GM23338 (cell line): Measurements from ENCODE around the gene USP17L5. TPM values are rescaled to one million over a fixed set of nuclear protein-coding genes. Genes with fewer than 3 reads are reported as not detected.
"Not testable (repeated sequence)": the region's sequence is repeated elsewhere in the genome, so short reads cannot be mapped to it uniquely, and the experiment has no call there.

Experiments used
- ATAC-seq: fragments of 200-7000 bp; cut with Tn5 transposase; 3 replicates; pipeline ENCODE4 v1.9.1; 2020
- DNase-seq: peaks from one replicate; pipeline ENCODE4 v3.0.0-alpha.2; 2015; ENCODE audit warnings: low spot score
- H2AFZ ChIP-seq: fragments of 200-600 bp; sonication (generic); 2 replicates; pipeline ENCODE4 v1.8.0; 2016; ENCODE audit warnings: antibody characterized with exemption, mild to moderate bottlenecking, moderate library complexity
- H3F3A ChIP-seq: fragments of 200-600 bp; sonication (generic); replicated peaks from 2 replicates; pipeline ENCODE4 v1.8.0; 2017; ENCODE audit warnings: antibody characterized with exemption, mixed run types, low read depth
- H3K27ac ChIP-seq: fragments of 200-600 bp; sonication (generic); 2 replicates; pipeline ENCODE4 v1.6.1; 2016; ENCODE audit warnings: low read depth
- H3K27me3 ChIP-seq: fragments of 200-600 bp; sonication (generic); 2 replicates; pipeline ENCODE4 v1.8.0; 2016; ENCODE audit warnings: mild to moderate bottlenecking, mixed run types, moderate library complexity; ENCODE audit not compliant: insufficient read depth
- H3K36me3 ChIP-seq: fragments of 200-600 bp; sonication (generic); 2 replicates; pipeline ENCODE4 v1.8.0; 2016; ENCODE audit warnings: mild to moderate bottlenecking; ENCODE audit not compliant: insufficient read depth
- H3K4me1 ChIP-seq: fragments of 200-600 bp; sonication (generic); 2 replicates; pipeline ENCODE4 v1.8.0; 2016; ENCODE audit warnings: mild to moderate bottlenecking, moderate library complexity; ENCODE audit not compliant: insufficient read depth
- H3K4me2 ChIP-seq: fragments of 200-600 bp; sonication (generic); 2 replicates; pipeline ENCODE4 v1.7.1; 2017; ENCODE audit warnings: mixed run types
- H3K4me3 ChIP-seq: fragments of 200-600 bp; sonication (generic); 2 replicates; pipeline ENCODE4 v1.6.1; 2016; ENCODE audit warnings: mixed run types
- H3K79me2 ChIP-seq: fragments of 200-600 bp; sonication (generic); replicated peaks from 2 replicates; pipeline ENCODE4 v1.8.0; 2017; ENCODE audit warnings: mild to moderate bottlenecking; ENCODE audit not compliant: insufficient read depth
- H3K9me2 ChIP-seq: fragments of 200-600 bp; sonication (generic); 2 replicates; pipeline ENCODE4 v1.8.0; 2017; ENCODE audit not compliant: insufficient read depth
- H4K20me1 ChIP-seq: fragments of 200-600 bp; sonication (generic); replicated peaks from 2 replicates; pipeline ENCODE4 v1.8.0; 2017; ENCODE audit warnings: mild to moderate bottlenecking; ENCODE audit not compliant: insufficient read depth
- H3K27ac Mint-ChIP-seq: 2 replicates; pipeline ENCODE4 v1.8.0; 2020; ENCODE audit warnings: inconsistent platforms, mild to moderate bottlenecking, moderate library complexity, mixed read lengths
- H3K27me3 Mint-ChIP-seq: 3 replicates; pipeline ENCODE4 v1.8.0; 2022; ENCODE audit warnings: low read depth, mild to moderate bottlenecking, moderate library complexity, mixed read lengths, inconsistent platforms; ENCODE audit not compliant: insufficient read depth, poor library complexity
- H3K36me3 Mint-ChIP-seq: 3 replicates; pipeline ENCODE4 v1.8.0; 2021; ENCODE audit warnings: low read depth, mild to moderate bottlenecking, inconsistent platforms, moderate library complexity, mixed read lengths
- H3K4me1 Mint-ChIP-seq: 3 replicates; pipeline ENCODE4 v1.8.0; 2020; ENCODE audit warnings: mild to moderate bottlenecking, inconsistent platforms, mixed read lengths
- H3K4me3 Mint-ChIP-seq: 3 replicates; pipeline ENCODE4 v1.8.0; 2021; ENCODE audit warnings: moderate library complexity, mild to moderate bottlenecking, inconsistent platforms, mixed read lengths
- H3K9me3 Mint-ChIP-seq: 3 replicates; pipeline ENCODE4 v1.8.0; 2020; ENCODE audit warnings: moderate library complexity, mild to moderate bottlenecking, inconsistent platforms, mixed read lengths
- polyA plus RNA-seq: library from polyadenylated mRNA; unstranded; fragments of >200 nt; fragmentation: Nextera tagmentation; extraction: Ambion mirVana; gene quantifications from 2 replicates; pipeline ENCODE4 v1.2.1, GENCODE V29; 2016
- total RNA-seq: library from RNA; depleted of rRNA; stranded (reverse); fragments of >200 nt; shearing (Covaris generic); gene quantifications from 2 replicates; pipeline ENCODE4 v1.2.3, GENCODE V29; 2014

The USP17L5 gene
- total and polyA plus RNA-seq, 2 experiments from 2014 or later = not detected

DNA sequence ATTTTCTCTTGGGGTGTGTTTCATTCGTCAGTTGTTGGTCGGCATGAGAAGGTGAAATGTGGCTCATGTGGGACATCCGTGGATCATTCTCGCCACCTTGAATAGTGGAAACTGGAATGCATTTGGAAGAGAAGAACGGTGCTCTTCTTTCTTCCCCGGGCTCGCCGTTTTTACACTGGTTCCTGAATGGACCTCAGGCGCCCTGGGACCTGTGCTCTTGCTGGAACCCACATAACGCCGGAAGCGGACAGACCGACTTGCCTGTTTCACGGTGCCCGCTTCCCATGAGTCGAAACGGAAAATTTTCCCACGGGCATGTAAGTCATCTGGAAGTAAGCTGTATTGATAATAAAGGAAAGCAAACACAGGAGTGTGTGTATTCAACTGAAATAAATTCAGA, 11.7 kb downstream of the USP17L5 start:
- H3K9me2 ChIP-seq, H3K9me3 Mint-ChIP-seq, ATAC-seq, DNase-seq, H3K36me3 ChIP-seq, H3K4me3 Mint-ChIP-seq, H3K4me1 Mint-ChIP-seq, H3K79me2 ChIP-seq, H4K20me1 ChIP-seq, H3K4me1 ChIP-seq, H3K4me3 ChIP-seq, H3K27ac Mint-ChIP-seq, H3K36me3 Mint-ChIP-seq, H3K27me3 ChIP-seq, H3K4me2 ChIP-seq, H2AFZ ChIP-seq, H3K27ac ChIP-seq, H3K27me3 Mint-ChIP-seq, H3F3A ChIP-seq: not testable (repeated sequence)

DNA sequence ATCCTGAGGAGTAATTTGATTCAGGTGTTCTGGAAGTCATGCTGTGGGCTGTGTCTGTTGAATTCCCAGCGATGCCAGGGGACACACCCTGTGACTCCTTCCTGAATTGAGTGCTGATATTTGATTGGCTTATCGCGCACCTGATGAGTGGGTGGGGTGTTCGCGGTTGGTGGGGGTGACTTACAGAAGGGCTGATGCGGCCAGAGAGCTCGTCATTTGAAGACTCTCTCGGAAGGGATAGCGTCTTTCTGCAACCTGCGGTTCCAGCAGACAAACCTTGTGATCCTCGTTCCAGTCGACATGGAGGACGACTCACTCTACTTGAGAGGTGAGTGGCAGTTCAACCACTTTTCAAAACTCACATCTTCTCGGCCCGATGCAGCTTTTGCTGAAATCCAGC, 14.1 kb downstream of the USP17L5 start, which contains the start of gene USP17L29:
Gene USP17L29 (plus strand): TSS at position 301 of the 400 bp plus-strand sequence. CDS start 0 bp downstream, at position 301.
- DNase-seq, H3K27me3 Mint-ChIP-seq, H3K27ac Mint-ChIP-seq, H3K27ac ChIP-seq, H3K4me1 Mint-ChIP-seq, H3K36me3 Mint-ChIP-seq, ATAC-seq, H3K9me2 ChIP-seq, H4K20me1 ChIP-seq, H3K4me3 Mint-ChIP-seq, H3K4me3 ChIP-seq, H3K79me2 ChIP-seq, H3K27me3 ChIP-seq, H3K4me2 ChIP-seq, H3K9me3 Mint-ChIP-seq, H2AFZ ChIP-seq, H3K36me3 ChIP-seq, H3K4me1 ChIP-seq, H3F3A ChIP-seq: not testable (repeated sequence)

DNA sequence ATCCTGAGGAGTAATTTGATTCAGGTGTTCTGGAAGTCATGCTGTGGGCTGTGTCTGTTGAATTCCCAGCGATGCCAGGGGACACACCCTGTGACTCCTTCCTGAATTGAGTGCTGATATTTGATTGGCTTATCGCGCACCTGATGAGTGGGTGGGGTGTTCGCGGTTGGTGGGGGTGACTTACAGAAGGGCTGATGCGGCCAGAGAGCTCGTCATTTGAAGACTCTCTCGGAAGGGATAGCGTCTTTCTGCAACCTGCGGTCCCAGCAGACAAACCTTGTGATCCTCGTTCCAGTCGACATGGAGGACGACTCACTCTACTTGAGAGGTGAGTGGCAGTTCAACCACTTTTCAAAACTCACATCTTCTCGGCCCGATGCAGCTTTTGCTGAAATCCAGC, 23.6 kb downstream of the USP17L5 start, which contains the start of gene USP17L30:
Gene USP17L30 (plus strand): TSS at position 301 of the 400 bp plus-strand sequence. CDS start 0 bp downstream, at position 301.
- not testable (repeated sequence) for H3K27me3 ChIP-seq, H3K9me2 ChIP-seq

DNA sequence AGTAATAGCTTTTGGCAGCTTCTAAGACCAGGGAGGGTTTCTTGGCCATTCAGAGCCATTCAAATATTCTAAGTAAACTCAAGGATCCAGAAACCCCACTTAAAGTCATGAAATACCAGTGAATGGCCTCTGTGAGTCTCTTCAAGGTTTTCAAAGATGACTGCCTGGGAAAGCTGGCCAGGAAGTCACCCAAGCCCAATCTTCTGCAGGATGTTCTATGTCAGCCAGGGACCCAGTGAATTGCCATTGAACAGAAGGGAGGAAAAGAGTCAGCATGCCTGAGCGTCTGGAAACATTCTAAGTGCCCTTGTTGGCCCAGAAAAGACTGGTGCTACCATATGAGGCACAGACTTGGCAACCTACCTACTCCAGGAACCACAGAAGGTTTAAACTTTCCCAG, 40.7 kb downstream of the USP17L5 start:
- H3K79me2 ChIP-seq, H3K4me2 ChIP-seq, ATAC-seq, H3K27me3 Mint-ChIP-seq, H3K36me3 Mint-ChIP-seq, DNase-seq, H3K27me3 ChIP-seq, H3F3A ChIP-seq, H3K27ac Mint-ChIP-seq, H3K4me1 ChIP-seq, H3K36me3 ChIP-seq, H3K9me3 Mint-ChIP-seq, H3K9me2 ChIP-seq, H3K4me3 ChIP-seq, H3K4me1 Mint-ChIP-seq, H2AFZ ChIP-seq, H3K4me3 Mint-ChIP-seq, H4K20me1 ChIP-seq, H3K27ac ChIP-seq: not testable (repeated sequence)

More for the DNA sequence above, 23.6 kb downstream of the USP17L5 start, which contains the start of gene USP17L30:
- not testable (repeated sequence) for H3K4me1 Mint-ChIP-seq, H2AFZ ChIP-seq, H3K27ac Mint-ChIP-seq, H3F3A ChIP-seq, H3K9me3 Mint-ChIP-seq, ATAC-seq, H3K4me1 ChIP-seq, H4K20me1 ChIP-seq, DNase-seq, H3K36me3 ChIP-seq, H3K27me3 Mint-ChIP-seq, H3K79me2 ChIP-seq, H3K4me2 ChIP-seq, H3K36me3 Mint-ChIP-seq, H3K27ac ChIP-seq, H3K4me3 Mint-ChIP-seq, H3K4me3 ChIP-seq
